Loucy (cell line): ENCODE results near the gene CACNA1C.

Source experiments
- EZH2phosphoT487 ChIP-seq: fragments of 200-600 bp; IDR thresholded peaks from 2 replicates; pipeline ENCODE4 v1.6.1; 2018; ENCODE audit warnings: antibody characterized with exemption, mild to moderate bottlenecking, moderate library complexity, borderline replicate concordance
- TF ChIP-seq, protein P1 (sequence below): fragments of 200-600 bp; sonication (generic); conservative IDR thresholded peaks from 2 replicates; pipeline ENCODE4 v1.5.1; 2014; ENCODE audit warnings: mild to moderate bottlenecking, antibody characterized with exemption, low read length

DNA sequence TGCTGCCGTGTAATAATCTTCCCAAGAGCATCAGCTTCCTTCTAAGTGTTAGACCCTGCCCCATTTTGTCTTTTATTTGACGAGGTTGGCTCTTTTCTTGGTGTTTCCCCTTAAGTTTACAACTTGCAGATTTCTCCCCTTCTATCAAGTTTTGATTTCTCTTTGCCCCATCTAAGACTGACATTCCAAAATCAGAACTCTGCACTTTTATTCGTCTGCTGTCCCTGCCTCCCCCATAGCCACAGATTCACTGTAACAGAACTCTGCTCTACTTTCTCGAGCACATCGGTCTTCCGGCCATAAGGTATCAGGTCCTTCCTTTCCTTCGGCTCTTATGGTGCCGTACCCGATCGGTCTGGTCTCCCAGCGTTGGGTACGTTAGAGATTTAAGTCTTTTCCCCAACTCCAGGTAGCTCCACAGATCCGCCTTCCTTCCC is 49.1 kb upstream of the CACNA1C start:
- TF ChIP-seq, protein P1, sequence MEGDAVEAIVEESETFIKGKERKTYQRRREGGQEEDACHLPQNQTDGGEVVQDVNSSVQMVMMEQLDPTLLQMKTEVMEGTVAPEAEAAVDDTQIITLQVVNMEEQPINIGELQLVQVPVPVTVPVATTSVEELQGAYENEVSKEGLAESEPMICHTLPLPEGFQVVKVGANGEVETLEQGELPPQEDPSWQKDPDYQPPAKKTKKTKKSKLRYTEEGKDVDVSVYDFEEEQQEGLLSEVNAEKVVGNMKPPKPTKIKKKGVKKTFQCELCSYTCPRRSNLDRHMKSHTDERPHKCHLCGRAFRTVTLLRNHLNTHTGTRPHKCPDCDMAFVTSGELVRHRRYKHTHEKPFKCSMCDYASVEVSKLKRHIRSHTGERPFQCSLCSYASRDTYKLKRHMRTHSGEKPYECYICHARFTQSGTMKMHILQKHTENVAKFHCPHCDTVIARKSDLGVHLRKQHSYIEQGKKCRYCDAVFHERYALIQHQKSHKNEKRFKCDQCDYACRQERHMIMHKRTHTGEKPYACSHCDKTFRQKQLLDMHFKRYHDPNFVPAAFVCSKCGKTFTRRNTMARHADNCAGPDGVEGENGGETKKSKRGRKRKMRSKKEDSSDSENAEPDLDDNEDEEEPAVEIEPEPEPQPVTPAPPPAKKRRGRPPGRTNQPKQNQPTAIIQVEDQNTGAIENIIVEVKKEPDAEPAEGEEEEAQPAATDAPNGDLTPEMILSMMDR, result no peak
- TF ChIP-seq EZH2phosphoT487, result no peak
